ENCODE measurements around the gene SYCP3.
"Not testable (repeated sequence)": the region's sequence is repeated elsewhere in the genome, so short reads cannot be mapped to it uniquely, and the experiment has no call there.

The SYCP3 gene

DNA sequence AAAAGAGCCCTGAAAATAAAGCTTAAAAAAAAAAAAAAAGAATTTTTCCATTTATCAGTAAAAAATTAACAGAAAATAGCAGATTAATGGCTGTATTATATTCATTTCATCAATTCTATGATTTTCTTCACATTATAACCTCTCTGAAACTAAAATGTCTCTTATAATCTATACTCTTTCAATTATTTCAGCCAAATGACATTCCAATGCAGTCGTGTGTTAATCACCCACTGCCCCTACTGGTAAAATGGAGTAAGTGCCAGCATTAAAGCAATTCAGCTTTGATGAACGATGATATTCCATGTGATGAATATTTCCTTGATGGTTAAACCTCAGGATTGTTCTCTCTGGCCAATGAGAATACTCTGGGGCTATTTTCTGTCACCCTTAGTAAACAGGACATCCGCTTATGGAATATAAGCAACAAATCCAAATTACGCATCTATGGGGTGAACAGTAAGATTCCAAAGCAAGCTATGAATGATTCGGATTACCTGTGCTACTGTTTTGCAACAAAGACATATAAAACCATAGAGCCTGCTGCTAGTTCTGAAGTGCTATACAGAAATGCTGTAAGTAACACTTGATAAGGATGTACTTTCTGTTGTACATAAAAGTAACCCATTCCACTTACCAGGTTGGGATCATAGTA lies 20.3 kb upstream of the SYCP3 start:
- peak in 1 of 2 donors; percentile 51 for DNase-seq

DNA sequence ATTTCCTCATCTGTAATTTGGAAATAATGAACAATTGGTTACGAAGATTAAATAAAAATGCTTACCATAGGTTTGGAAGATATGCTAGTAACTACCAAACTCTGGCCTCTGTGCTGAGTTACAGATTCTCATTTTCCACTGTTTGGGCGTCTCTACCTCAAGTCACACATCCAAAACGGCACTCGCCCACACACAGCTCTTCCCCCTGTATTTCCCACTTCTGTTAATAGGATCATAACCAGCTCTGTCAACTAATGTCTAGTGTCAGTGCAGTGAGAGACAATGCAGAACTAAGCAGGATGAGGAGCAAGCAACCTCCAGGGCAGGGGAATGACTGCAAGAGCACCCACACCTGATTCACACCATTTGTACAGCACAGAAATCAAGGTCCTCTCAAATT lies 10.9 kb upstream of the SYCP3 start:
- no peak for DNase-seq

DNA sequence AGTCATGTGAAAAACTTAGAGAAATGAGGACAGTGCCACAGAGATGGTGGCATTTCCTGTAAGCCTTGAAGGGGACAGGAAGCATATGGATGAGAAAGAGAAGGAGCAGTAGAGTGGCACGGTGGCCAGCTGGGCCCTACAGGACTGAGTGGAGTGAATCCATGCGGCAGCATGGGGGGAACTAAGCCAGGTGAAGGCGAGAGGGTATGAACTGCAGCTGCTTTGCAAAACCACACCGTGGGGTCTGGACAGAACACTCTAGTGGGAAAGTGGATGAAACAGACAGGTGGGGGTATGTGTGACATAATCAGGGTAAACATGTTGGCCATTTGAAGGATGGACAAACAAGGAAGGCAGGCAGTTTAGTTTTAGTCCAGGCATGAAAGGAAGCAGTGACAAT lies 10.4 kb upstream of the SYCP3 start:
- no peak for DNase-seq

DNA sequence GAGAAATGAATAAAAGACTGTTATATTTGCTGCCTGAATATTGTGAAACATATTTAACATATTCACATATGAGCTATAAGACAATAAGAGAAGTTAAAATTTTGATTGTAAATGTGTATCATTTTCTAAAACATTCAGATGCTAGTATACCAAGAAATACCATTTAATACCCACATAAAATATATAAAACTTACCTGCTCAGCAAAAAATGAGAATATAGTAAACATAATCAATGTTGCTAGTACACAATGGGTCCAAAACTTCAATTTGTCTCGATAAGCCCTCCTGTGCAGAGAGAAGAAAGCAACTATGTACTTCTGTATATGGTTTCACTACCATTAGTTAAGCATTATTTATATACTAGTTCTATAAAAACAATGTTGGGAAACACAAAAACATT lies 9.6 kb upstream of the SYCP3 start:
- DNase-seq = no peak

DNA sequence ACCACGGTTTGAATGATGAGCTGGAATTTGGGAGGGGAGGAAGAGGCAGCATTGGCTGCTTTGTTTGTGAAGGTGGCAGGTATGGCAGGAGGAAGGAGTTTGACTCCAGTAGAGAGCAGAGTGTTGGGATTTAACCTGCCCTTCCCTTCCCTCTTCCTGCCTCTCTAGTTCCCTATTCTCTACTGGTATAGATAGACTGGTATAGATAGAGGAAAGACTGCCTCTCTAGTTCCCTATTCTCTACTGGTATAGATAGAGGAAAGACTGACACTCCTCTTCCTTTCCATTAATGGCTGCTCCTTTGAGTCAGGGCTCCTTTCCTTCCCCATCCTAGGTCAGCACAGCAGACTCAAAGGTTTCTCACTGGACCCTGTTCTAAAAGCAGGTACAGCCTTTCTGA lies 8.4 kb upstream of the SYCP3 start:
- no peak for DNase-seq

DNA sequence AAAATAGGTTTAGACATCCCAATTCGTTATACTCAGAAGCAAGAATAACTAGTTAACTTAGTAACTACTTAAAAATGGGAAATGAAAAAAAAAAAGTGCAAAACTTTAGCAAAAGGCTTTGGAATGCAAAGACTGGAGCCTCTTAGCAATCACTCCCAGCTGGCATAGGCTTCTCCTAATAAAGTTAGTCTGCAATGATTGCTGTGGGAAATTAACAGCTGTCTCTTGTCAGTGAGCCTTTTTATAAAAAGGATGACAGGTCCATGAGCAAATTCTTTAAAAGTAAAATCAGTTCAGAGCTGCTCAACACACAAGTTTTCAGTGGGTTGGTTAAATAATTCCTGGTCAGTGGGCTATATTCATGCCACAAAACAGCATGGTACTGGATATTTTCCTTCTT lies 7.4 kb upstream of the SYCP3 start:
- no peak for DNase-seq

DNA sequence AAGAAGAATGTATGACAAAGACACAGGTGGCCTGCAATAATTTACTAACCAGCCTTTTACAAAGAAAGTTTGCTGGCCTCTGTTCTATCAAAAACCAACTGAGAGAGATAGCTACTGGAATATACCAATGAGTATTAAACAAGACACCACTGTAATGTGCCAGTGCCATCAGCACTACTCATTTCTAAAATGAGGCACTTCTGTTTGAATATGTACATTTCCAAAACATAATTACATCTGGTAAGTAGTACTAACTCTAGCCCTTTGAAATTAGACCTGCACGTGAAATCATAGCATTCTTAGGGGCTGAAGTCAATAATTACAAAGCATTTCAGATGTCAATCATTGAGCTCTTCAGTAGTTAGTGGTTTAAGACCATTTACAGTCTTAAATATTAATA lies 6.9 kb upstream of the SYCP3 start:
- DNase-seq = no peak

DNA sequence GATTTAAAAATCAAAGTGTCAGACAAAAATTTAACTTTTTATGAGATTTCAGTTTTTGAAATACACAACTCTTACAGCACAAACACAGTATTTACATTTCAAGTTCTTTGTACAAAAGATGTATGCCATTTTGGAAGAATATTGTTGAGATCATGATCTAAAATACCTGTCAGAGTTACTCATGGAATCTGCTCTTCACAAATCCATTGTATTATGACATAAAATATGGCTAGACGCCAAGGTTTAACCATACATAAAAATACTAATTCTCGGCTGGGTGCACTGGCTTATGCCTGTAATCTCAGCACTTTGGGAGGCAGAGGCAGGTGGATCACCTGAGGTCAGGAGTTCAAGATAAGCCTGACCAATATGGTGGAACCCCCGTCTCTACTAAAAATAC lies 6.2 kb upstream of the SYCP3 start:
- DNase-seq = no peak

DNA sequence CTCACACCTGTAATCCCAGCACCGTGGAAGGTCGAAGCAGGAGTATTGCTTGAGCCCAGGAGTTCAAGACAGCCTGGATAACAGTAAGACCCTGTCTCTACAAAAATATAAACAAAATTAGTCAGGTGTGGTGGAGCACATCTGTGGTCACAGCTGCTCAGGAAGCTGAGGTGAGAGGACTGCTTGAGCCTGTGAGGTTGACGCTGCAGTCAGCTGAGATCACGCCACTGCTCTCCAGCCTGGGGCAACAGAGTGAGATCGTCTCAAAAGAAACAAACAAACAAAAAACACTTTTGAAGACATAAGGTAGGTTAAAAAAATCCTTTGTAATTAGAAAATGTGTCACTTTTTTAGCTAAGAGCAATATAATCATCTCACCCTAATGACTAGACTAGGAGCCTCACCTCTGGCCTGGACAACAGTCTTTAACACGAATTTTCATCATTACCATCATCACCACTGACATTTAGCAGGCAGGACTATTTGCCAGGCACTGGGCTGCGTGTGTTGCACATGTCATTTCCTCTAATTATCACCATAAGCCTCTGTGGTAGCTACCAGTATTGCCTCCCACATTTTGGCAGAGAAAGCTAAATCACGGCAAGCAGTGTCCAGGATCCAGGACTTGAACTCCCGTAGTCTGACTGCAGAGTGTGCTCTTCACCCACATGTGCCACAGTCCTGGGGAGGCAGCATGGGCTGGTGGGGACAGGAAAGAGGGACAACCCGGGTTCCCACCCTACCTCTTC lies 4.6 kb upstream of the SYCP3 start:
- peak; percentile 10 to 85 for DNase-seq

DNA sequence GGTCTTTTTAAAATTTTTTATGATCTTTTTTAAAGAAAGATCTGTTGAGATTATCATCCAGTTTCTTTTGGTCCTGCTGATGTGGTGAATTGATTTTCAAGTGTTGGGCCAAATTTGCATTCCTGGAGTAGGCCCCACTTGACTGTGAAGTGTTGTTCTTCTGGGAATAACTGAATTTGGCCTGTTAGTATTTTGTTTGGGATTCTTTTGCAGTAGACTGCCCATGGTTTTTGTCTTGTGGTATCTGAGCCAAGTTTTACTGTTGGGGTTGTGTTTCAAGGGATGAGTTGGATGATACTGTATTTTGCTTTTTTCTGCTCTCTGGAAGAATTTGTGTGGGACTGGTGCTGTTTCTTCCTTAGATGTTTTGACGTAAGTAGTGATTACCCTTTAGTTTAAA lies 4.0 kb upstream of the SYCP3 start:
- DNase-seq = no peak

DNA sequence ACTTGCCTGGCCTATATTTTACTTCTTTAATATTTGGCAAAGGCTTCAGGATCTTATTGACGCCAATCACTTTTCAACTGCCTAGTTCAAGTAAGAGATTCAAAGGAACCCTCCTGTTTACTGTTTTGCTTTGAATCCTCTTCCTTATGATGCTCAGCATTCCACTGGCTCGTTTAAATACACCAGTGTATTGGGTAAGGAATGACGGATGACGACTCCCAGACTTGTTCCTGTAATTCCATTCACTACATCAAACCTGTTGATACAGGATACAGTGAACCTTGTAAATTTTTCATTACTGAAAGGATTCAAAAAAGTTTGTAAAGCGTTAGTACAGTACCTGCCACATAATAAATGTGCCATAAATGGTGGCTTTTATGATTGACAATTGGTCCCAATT lies 1.7 kb upstream of the SYCP3 start:
- DNase-seq = no peak

DNA sequence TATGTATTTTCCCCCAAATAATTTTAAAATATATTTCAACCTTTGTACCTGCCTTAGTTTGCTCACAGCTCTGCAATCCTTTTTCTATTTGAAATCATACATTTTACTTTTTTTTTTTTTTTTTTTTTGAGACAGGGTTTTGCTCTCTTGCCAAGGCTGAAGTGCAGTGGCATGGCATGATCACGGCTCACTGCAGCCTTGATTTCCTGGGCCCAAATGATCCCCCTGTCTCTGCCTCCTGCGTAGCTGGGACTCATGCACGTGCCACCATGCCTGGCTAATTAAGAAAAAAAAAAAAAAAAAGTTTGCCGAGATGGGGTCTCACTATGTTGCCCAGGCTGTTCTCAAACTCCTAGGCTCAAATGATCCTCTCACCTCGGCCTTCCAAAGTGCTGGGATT lies 1.3 kb upstream of the SYCP3 start:
- DNase-seq = no peak

DNA sequence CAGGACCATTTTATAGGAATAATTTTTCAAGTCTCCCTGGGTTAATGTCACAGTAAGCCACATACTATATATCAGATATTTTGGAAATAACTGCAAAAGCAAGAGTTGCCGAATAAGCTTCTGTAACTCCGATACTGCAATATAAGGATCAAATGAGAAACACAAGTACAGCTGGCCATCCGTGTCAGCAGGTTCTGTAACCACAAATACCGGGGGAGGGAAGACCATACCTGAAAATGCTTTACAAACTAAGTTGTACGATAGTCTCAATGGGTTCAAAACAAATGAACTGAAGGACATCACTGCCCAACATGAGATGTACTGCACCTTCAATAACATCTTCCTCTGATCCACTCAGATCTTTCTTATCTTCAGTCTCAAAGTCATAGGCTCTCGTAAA lies 1.8 kb downstream of the SYCP3 start:
- DNase-seq = no peak

DNA sequence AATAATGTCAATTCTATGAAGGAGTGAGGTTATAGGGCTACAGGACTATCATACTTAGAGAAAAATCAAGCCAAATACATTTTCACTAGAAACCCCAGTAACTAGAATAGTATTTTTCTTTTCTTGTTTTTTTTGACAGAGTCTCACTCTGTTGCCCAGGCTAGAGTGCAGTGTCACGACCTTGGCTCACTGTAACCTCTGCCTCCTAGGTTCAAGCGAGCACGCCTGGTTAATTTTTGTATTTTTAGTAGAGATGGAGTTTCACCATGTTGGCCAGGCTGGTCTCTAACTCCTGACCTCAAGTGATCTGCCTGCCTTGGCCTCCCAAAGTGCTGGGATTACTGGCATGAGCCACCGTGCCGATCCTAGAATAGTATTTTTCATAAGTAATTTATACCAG lies 4.8 kb downstream of the SYCP3 start:
- DNase-seq = not testable (repeated sequence)

DNA sequence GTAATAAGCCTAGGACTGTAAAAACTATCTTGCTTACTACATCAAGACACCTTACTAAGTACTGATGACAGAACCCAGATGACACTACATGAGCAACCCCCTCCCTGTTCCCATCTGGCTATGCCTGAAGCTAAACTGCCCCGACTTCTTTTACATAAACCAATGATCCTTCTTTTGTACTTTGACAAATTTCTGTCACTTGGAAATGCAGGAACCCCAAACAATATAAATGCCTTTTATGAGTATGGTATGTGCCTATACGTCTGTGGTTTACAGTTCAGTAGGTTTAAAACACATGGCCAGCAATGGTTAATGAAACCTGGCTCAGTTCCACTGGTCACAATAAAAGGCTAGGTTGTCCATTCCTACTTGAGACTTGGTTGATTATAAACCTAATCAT lies 6.1 kb downstream of the SYCP3 start:
- no peak for DNase-seq

DNA sequence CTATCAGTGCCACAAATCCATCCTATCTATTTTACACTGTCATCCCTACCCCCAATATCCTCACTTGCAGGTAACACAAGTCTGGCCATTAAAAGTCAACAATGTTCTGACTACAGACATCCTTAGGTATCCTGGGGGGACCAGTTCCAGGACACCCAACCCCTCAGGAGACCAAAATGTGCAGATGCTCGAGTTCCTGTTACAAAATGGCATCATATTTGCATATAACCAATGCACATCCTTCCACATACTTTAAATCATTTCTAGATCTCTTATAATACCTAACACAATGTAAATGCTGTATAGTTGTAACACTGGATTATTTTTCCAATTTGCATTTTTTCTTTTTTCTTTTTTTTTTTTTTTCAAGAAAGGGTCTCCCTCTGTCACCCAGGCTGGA lies 6.9 kb downstream of the SYCP3 start:
- DNase-seq = no peak

DNA sequence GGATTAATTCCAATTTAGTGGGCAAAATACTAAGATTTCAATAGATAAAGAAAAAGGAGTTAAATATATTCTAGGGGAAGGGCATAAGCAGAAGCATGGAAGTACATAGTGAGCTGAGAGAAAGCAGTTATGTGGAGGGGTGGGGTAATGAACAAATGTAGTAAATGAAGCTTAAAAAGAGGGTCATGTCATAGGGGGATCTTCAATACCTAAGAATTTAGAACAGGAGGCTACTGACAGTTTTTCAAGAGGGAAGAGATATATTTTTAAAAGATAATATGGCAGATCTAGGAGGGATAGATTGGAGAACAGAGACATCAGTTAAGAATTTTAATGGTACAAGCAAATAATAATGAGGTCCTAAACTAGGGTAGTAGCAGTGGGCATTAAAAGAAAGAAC lies 9.4 kb downstream of the SYCP3 start:
- no peak for DNase-seq

DNA sequence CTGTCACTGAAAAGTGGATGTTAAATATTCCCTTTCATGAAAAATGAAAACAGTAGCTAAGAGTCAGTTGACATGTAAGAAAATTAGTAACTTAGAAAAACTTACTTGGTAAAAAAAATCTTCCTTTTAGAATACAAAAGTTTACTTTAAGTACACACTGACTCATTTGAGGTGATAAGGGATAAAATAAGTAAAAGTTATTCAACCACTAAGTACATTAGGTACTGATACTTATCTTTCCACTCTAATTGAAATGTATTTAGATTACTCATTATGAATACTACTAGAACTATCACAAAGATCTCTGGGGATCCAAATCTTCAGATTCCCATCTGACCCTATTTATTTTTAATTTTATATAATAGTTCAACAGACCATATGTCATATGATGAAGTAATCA lies 12.2 kb downstream of the SYCP3 start:
- DNase-seq = no peak

DNA sequence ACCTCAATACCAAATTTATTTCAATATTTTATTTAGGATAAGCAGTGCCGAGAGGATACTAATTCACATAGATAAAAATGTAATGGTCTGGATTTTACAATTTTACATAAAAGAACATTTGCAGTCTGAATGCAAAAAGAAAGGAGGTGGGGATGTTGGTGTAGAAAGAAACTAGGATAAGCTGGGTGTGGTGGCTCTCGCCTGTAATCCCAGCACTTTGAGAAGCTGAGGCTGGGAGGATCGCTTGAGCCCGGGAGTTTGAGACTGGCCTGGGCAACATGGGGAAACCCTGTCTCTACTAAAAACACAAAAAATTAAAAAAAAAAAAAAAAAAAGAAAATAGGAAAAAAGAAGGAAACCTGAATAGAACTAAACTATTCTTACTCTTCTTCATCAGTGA lies 16.9 kb downstream of the SYCP3 start:
- no peak for DNase-seq

DNA sequence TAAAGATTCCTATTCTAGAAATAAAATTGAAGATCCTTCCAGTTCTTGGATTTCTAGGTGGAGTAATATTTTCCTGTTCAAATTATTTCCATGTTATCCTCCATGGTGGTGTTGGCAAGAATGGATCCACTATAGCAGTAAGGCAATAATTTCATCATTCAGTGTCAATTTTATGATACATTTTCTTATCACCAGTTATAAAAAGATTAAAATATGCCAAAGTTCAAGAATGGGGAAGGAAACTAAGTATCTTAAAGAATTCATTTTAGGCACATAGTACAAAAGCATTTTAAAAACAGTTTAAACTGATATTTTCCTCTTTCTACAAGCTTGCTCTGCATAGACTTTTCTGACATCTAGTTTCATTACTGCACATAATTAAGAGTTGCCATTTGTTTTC lies 19.1 kb downstream of the SYCP3 start:
- DNase-seq = no peak

DNA sequence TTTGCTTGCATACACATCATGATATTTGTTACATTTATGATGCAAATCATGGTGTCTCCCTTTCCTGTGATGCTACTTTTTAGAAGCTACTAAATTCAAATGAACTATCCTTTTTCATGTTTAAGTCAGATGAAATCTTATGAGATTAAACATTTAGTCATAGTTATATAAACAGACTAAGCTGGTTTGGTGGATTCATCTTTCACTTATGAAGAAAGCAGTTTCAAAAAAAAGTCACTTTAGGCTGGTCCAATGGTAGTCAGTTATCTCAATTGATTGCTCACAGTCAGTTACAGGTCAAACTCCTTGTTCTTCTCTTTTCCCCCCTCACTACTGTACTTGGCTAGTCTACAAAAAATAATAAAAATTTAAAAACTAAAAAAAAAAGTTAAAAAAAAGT lies 19.7 kb downstream of the SYCP3 start:
- no peak for DNase-seq

DNA sequence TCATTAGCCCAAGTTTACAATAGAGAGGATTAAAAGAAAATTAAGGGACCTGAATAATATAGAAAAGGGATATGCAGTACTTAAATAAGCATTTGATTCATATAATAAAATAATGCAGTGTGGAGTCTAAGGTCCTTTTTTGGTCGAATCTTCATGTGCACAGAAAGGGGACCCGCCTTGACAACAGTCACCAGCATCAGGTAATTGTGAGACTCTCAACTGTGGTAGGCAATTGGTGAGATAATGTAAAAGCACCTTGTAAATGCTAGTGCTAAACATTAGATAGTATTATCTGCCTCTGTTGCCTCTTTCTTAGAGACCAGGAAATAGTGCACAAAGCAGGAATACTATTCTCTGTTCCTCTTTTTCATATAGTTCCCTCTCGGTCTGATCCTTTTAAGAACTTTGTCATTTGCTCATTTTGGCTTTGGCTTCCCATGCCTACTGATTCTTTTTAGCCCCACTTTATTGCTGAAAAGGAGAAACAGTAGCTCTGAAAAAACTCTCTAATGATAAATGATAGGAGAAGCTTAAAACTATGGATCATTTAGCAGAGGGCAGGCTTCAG lies 24.3 kb downstream of the SYCP3 start:
- DNase-seq = no peak

DNA sequence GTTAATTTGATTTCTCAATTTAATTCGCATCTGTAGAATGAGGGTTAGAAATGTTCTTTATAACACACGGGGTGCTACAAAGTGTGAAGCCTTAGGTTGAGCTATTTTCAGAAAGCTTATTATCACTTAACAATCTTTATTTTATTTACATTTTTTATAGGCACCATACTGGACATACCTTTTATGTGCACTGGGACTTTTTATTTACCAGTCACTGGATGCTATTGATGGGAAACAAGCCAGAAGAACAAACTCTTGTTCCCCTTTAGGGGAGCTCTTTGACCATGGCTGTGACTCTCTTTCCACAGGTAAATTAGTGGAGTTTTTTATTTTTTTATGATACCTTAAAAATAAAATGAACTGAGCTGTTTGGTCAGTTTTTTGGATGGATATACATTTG lies 25.3 kb downstream of the SYCP3 start:
- DNase-seq = no peak

DNA sequence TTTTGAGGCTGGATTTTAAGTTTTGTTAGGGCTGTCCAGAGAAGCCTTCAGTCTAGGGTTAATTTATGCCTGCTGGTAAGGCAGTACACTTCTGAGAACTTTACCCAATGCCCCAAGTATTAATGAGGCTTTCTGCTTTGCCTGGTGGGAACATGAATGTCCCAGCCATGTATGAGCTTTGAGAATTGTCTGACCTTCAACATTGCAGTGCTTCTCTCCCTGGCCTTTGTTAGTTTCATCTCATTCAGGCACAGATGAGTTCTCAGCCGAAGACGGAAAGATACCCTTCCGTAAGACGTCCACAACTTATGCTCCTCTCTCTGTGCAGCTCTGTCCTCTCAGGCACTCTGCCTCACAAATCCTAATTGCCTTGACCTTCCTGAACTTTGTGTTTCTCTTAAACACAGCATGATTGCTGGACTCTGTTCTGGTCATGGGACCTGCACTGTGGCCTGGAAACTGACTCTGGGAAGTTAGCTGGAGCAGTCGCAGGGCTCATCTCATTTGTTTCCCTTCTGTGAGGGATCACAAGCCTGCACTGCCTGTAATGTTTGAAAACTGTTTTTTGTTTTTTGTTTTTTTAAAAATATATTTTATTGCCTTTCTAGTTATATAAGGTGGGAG lies 26.1 kb downstream of the SYCP3 start:
- no peak for DNase-seq
